ENCODE measurements around the gene MMEL1. TPM values are rescaled to one million over a fixed set of nuclear protein-coding genes. Genes with fewer than 3 reads are reported as not detected.

Gene MMEL1
- total and polyA plus RNA-seq, 3 donors from 2014 or later = 17.2 to 36.4 (median 18.8) TPM

DNA sequence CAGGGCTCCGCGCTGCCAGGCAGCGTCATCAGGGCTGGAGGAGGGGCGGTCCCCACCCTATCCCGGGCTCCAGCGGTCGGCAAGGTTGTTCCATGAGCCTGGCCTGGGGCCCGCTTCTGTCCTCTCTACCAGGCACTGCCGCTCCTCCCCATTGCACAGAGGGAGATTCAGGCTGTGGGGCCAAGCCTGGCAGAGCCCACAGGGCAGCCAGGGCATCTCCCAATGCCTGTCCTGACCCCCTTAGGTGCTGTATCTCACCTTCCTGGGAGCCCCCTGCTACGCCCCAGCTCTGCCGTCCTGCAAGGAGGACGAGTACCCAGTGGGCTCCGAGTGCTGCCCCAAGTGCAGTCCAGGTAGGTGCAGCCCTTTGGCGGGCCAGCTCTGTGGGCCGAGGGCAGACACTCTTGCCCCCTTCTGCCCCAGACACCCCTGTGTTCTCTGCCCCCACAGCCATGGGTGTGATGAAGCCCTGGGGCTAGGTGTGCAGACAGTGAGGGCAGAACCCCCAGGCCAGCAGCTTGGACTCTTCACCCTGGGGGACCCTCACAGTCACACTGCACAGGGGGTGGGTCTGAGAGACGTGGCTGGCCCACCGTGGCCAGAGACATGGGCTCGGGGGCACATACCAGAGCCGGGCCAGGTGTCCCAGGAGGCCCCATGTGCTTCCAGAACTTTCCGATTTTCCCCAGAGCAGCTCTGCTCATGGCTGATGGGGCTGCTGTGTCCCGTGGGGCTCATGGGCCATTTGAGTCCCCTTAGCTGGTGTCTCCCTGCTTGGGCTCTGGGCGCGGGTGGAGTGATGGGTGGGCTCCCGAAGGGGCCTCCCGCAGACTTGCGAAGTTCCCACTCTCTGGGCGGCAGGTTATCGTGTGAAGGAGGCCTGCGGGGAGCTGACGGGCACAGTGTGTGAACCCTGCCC is 75.1 kb downstream of the MMEL1 start:
- H3K36me3 ChIP-seq (ENCODE audit: low read depth, missing control alignments) = no peaks in the 10 kb centered on the region
- H3K27ac ChIP-seq = peak overlapping the region; percentile 88 to 92
- H3K4me1 ChIP-seq = peaks cover 12% of the 10 kb centered on the region
- H3K9me3 ChIP-seq = no peaks in the 10 kb centered on the region
- TF ChIP-seq, protein P1, sequence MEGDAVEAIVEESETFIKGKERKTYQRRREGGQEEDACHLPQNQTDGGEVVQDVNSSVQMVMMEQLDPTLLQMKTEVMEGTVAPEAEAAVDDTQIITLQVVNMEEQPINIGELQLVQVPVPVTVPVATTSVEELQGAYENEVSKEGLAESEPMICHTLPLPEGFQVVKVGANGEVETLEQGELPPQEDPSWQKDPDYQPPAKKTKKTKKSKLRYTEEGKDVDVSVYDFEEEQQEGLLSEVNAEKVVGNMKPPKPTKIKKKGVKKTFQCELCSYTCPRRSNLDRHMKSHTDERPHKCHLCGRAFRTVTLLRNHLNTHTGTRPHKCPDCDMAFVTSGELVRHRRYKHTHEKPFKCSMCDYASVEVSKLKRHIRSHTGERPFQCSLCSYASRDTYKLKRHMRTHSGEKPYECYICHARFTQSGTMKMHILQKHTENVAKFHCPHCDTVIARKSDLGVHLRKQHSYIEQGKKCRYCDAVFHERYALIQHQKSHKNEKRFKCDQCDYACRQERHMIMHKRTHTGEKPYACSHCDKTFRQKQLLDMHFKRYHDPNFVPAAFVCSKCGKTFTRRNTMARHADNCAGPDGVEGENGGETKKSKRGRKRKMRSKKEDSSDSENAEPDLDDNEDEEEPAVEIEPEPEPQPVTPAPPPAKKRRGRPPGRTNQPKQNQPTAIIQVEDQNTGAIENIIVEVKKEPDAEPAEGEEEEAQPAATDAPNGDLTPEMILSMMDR (IDR thresholded peaks at IDR 0.05) = no peak
- TF ChIP-seq POLR2A (IDR thresholded peaks at IDR 0.05) = no peak
- intact Hi-C loops (cut with DNase I; ENCODE audit: low total_unique reads) = no loop called here
- no peaks in the 10 kb centered on the region for H3K27me3 ChIP-seq
- no peak for DNase-seq
- WGBS, 2 donors = 87 to 92% methylated on average over 6 to 30 of the region's 30 CpGs
- peak overlapping the region in 1 of 2 donors; percentile 56 for H3K4me3 ChIP-seq

DNA sequence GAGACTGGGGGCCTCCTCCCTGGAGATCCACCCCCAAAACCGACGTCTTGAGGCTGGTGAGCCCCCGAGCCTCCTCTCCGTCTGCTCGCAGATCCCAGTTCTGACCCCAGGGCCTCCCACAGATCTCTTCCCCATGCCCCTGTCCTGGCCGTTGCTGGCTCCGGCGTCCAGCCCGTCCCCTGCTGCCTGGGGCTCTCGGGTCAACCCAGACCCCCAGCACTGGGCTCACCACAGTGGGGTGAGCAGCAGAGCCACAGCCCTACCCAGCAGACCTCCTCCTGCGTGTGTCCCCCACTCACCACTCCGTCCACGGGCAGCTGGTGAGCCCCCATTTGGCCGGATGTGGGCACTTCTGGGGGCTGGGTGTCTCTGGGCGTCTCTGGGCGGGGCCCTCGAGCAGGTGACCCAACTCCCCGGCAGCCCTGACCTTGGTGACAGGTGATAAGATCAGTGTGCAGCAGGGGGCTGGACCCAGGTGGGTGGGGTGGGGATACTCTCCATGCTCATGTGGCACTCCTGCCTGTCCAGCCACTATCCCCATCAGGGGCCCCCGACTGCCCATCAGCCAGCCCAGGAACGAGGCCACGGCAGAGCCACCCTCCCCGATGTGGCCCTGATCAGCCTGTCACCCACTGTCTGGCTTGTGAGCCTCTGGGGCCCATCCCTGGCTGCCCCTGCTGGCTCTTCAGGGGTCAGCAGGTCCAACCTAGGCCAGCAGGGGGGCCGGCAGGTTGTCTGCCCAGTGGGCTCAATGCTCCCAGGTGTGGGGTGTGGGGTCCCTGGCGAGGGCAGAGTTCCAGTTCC is 75.9 kb downstream of the MMEL1 start:
- intact Hi-C loops (cut with DNase I; ENCODE audit: low total_unique reads) = no loop called here
- Histone ChIP-seq H3K4me1 (peaks cover 12% of the 10 kb centered on the region), H3K27me3 (no peaks in the 10 kb centered on the region), H3K4me3 (peak overlapping the region; percentile 56 to 58), H3K36me3 (ENCODE audit: low read depth, missing control alignments) (no peaks in the 10 kb centered on the region), H3K9me3 (no peaks in the 10 kb centered on the region), H3K27ac (peak overlapping the region; percentile 88 to 92)
- DNase-seq = no peak
- TF ChIP-seq POLR2A (IDR thresholded peaks at IDR 0.05) = no peak
- TF ChIP-seq, protein P1 (IDR thresholded peaks at IDR 0.05) = no peak
- WGBS, 2 donors = 33 to 36% methylated on average over 18 to 24 of the region's 24 CpGs

DNA sequence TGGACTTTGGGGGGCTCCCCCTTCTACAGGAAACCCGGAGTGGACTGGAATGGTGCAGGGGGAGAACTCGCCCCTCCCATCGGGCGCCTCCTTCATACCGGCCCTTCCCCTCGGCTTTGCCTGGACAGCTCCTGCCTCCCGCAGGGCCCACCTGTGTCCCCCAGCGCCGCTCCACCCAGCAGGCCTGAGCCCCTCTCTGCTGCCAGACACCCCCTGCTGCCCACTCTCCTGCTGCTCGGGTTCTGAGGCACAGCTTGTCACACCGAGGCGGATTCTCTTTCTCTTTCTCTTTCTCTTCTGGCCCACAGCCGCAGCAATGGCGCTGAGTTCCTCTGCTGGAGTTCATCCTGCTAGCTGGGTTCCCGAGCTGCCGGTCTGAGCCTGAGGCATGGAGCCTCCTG is 76.5 kb downstream of the MMEL1 start, which contains the start of gene TNFRSF14:
TNFRSF14 (plus strand) TSS at position 95 of the 401 bp plus-strand sequence; CDS start at position 389, 294 bp downstream.
- DNase-seq = peak; percentile 50
- intact Hi-C loops (cut with DNase I; ENCODE audit: low total_unique reads) = no loop called here
- H3K36me3 ChIP-seq (ENCODE audit: low read depth, missing control alignments) = no peaks in the 10 kb centered on the region
- peak within 1 kb of the TSS; percentile 88 to 92 for H3K27ac ChIP-seq
- no peaks in the 10 kb centered on the region for H3K9me3 ChIP-seq
- TF ChIP-seq, protein P1 (IDR thresholded peaks at IDR 0.05) = no peak
- TF ChIP-seq POLR2A (IDR thresholded peaks at IDR 0.05) = no peak
- no peaks in the 10 kb centered on the region for H3K27me3 ChIP-seq
- H3K4me3 ChIP-seq = peak within 1 kb of the TSS; percentile 56 to 58
- H3K4me1 ChIP-seq = peaks cover 12% of the 10 kb centered on the region
- WGBS, 2 donors = 17 to 55% methylated on average over 16 of the region's 16 CpGs

DNA sequence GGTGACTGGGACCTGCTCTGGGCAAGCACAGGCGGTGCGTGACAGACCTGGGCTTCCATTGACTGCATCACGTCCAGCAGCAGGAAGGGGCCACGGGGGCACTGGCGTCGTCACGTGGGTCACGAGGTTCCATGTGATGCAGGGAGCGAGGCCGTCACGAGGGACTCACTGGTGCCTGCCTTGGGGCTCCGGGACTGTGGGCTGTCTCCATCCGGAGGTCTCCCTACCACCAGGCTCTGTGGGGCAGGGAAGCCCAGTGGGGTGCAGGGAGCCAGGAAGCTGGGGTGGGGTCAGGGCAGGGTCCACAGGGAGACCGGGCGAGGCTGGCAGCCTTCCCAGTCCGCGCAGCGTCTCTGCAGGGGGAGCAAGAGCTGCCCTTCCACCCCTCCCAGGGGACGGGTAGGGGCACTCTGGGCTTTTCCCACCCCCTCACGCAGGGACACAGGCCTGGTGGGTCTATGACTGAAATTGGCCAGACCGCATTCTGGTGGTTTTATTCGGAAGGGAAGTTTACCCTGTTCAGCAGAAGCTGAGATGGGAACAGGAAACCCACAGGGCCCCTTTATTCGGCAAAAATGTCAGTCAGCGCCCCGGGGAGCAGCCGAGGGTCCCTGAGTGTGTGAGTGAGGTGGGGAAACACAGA is 77.1 kb downstream of the MMEL1 start:
- Histone ChIP-seq H3K4me1 (peaks cover 12% of the 10 kb centered on the region), H3K9me3 (no peaks in the 10 kb centered on the region), H3K27me3 (no peaks in the 10 kb centered on the region), H3K4me3 (peak overlapping the region; percentile 56 to 58), H3K36me3 (ENCODE audit: low read depth, missing control alignments) (no peaks in the 10 kb centered on the region), H3K27ac (peak overlapping the region; percentile 88 to 92)
- DNase-seq = peak; percentile 86
- intact Hi-C loops (cut with DNase I; ENCODE audit: low total_unique reads) = no loop called here
- TF ChIP-seq, protein P1 (IDR thresholded peaks at IDR 0.05) = no peak
- TF ChIP-seq POLR2A (IDR thresholded peaks at IDR 0.05) = peak; percentile 53
- 42 to 58% methylated on average over 11 to 18 of the region's 26 CpGs for WGBS, 2 donors

All from testis (tissue), 3 donors.